HG03097 (cell line): ENCODE results near the gene SLC35A5.

Source experiments
- ATAC-seq: cut with Tn5 transposase; IDR thresholded peaks from one replicate; pipeline ENCODE4 v1.9.1; 2021; ENCODE audit not compliant: unreplicated experiment, low FRiP score

SLC35A5 gene

DNA sequence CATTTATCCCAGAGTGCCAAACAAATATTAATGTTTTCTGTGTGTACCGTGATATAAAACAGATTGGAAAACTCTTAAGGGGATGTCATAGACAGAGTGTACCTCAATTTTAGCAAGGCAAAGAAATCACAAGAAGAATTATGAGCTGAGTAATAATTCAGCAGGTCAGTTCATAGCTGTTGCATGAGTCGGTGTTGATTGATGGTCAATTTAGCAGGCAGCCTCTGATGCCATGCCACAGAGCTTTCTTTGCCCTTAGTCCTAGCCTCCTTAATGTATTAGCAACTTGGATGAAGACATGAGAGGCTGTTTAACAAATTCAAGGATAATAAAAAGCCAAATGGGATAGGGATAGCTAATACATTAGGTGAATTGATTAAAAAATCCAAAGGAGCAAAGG is 6.8 kb downstream of the SLC35A5 start:
- no peak for ATAC-seq

DNA sequence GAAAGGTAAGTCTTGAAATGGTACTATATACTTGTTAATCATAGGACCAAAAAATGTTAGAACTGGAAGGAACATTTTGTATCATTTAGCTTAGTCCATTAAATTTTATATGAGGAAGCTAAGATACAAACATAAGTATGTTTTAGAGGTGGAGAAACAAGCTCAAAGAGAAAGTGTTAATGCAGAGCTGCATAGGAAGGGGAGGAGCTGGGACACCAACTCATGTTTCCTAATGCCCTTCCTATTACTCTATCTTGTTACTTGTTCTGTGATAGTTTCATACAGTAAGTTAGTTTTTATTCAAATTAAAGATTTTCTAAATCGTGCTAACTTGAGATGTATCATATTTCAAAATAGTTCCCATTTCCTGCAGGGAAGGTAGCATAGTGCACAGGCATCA is 7.4 kb downstream of the SLC35A5 start:
- ATAC-seq, result no peak

DNA sequence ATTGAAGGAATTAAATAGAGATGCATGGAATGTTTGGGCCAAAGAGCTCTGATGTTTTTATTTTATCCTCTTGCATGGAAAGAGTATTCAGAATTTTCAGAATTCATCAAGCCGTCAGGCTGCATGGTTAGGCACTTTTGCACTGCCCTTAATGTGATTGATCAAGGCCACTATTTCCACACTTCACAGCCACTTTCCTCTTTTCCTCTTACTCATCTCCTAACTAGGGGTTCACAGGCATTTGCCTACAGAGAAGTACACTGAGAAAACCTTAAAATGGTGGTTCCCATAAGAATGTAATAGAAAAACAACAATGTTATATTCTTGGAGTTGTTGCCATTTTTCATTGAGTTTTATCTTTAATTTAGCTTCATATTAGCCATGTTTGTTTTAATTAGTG is 10.9 kb downstream of the SLC35A5 start:
- no peak for ATAC-seq

DNA sequence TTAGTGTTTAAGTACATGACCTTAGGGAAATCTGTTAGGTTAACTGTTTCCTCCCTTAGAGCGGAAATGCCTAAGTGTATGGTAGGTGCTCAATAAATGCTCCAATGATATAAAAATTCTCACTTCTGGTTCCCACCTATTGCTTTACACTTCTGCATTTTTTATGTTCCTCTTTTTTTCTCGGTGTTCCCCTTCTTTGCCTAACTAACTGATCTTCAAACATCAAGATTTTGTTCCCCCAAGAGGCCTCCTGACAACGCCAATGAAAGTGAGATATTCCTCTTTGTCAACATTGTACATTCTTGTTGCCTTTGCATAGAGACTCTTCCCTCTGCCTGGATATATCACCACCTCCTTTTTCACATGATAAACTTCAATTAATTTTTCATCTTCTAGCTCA is 17.4 kb downstream of the SLC35A5 start:
- ATAC-seq, result no peak

DNA sequence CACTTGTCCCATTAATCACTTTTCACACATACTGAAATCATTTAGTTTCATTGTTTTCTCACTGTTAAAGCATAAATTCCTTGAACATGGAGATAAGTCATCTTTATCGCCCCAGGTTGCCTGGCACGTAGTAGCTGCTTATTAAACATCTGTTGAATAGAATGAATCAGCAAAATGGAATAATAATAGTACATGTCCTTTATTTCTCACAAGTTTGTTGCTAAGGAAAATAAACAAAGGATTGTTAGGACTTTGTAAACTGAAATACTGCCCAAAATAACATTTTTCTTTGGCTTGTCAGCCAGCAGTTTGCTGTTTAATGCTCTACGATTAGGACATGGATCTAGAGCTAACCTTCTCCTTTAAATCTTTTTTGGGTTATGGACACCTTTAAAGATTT is 17.9 kb downstream of the SLC35A5 start:
- no peak for ATAC-seq

DNA sequence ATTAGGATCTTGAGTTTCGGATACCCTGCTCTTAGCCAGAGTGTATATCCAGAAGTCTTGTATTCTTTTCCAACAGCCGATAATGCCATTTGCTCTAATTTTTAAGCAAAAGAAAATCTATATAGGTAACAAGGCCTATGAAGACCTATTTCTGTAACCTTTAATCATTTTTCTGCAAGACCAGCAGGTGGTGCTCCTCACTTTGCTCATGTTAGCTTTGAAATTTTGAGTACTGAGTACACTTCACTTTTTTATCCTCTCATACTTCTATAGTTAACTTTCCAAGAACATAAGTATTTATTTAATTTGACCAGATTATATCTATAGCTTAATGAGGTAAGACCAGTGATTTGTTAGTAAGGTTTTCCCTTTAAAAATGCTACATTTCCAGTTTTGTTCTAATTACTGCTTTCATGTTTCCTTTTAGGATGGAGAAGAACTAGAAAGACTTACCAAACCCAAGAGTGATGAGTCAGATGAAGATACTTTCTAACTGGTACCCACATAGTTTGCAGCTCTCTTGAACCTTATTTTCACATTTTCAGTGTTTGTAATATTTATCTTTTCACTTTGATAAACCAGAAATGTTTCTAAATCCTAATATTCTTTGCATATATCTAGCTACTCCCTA is 20.5 kb downstream of the SLC35A5 start:
- ATAC-seq, result no peak

DNA sequence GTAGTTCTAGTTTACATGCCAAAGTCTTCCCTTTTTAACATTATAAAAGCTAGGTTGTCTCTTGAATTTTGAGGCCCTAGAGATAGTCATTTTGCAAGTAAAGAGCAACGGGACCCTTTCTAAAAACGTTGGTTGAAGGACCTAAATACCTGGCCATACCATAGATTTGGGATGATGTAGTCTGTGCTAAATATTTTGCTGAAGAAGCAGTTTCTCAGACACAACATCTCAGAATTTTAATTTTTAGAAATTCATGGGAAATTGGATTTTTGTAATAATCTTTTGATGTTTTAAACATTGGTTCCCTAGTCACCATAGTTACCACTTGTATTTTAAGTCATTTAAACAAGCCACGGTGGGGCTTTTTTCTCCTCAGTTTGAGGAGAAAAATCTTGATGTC is 21.3 kb downstream of the SLC35A5 start:
- ATAC-seq, result no peak

DNA sequence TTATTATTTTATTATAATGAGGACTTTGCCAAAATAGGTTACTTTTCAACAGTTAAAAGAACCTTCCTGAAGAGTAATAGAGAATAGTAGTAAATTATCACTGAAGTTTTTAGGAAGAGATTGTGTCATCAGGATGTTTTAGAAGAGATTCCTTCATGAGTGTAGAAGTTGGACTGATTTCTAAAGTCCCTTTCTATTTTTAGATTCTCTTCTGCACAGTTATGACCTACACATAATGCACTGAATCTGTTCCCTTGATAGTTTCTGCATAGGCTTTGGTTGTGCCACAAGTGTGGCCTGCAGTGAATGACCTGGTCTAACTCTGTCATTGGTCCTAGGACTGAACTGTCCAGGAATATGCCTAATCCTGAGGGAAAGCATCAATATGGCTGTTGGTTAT is 23.9 kb downstream of the SLC35A5 start:
- ATAC-seq, result no peak

DNA sequence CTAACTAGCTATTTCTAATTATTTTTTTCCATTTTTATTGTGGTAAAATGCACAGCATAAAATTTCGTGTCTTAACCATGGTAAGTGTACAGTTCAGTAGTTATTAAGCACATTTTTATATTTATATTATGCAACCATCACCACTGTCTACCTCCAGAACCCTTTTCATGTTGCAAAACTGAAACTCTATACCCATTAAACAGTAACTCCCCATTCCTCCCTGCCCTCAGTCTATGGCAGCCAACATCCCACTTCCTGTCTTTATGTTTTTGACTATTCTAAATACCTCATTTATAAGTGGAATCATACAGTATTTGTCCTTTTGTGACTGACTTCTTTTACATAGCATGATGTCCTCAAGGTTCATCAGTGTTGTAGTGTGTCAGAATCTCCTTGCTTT is 25.5 kb downstream of the SLC35A5 start:
- ATAC-seq, result no peak

DNA sequence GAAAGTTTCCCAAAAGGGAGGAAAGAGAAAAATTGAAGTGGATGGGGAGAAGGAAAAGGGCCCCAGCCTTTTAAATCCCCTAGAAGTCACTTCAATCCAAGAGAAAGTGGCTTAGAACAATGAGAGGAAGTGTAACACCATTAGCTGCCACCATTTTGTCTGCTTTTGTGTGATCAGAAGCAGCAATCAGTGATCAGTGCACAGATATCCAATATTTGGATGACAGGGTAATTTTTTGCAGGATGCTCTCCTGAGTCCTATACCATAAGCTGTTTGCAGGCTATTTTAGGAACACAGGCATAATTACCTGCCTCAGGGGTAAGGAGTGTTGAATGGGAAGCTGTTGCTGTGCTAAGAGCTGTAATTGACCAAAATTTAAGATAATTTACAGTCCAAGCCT is 31.4 kb downstream of the SLC35A5 start:
- ATAC-seq, result no peak

DNA sequence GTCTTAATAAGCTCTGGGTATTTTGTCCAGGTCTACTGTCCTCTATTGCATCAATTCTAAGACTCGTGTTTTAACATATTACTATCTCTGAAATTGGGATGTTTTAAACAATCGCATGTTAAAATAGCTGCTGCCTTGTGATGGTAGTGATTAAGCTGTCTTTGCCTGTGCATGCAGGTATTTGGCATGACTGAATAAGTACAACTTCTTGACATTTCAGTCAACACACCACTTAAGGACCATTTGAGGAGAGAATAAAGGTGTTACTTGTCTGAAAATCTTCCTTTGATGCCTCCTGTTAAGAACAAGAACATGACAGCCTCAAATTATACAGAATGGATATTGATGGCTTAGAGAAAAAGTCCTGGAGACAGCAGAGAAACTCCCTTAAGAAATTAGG is 33.0 kb downstream of the SLC35A5 start:
- no peak for ATAC-seq

DNA sequence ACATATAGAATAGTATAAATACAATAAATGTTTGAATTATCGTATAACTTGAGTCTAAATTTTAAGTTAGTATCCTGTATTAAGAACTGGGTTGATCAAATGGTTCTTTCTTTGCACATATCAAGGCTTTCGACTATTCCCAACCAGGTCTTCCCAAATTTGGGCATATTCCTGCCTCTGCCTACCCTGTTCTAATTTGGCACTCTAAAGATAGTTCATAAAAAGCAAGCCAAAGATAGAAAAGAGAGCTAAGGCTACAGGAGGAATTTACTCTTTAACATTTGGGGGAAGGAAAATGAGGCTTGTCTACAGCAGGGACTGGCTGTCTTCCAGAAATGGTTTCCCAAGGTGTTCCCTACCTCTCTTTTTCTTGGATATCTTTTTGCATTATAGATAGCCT is 36.1 kb downstream of the SLC35A5 start:
- no peak for ATAC-seq

DNA sequence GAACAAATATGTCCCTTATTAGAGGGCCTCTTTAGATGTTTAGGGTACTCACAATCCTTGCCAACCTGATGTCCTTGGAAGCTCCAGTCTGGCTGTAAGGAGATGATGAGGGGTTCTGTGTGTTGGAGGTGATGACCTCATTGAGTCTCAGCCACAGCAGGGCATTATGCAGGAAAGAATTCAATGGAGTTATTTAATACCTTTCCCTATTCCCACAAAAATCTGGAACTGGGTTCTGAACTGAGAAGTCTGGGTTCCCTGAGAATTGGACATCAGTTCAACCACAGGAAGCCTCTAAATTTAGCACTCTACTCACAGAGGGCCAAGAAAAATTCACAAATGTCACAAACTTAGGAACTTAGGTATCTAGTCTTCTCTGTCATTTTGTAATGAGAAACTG is 36.9 kb downstream of the SLC35A5 start:
- no peak for ATAC-seq

DNA sequence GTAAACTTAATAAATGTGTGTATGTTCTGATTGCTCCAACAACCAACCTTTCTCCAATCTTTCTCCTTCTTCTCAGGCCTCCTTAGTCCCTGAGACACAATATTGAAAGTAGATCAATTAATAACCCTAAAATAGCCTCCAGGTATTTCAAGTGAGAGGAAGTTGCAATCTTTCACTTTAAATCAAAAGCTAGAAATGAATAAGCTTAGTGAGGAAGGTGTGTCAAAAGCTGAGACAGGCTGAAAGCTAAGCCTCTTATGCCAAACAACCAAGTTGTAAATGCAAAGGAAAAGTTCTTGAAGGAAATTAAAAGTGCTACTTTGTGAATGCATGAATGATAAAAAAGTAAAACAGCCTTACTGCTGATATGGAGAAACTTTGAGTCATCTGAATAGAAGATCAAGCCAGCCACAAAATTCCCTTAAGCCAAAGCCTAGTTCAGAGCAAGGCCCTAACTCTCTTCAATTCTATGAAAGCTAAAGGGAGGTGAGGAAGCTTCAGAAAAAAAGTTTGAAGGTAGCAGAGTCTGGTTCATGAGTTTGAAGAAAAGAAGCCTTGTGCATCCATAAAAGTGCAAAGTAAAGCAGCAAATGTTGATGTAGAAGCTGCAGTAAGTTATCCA is 40.5 kb downstream of the SLC35A5 start:
- ATAC-seq, result no peak

DNA sequence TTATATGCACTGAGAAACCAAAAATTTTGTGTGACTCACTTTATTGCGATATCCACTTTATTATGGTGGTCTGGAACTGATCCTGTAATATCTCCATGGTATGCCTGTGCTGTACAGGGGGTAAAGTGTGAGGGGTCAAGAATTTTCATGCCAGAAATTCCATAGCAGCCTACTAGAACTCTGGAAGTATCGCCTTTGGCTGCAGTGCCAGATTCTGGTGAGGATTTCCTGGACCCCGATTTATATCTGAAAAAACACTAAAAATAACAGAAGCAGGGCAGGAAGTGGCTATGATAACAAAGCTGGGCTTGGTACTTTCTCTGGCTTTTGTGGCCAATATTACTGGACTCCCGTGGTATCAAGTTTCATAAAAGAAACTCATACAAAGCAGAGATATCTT is 42.7 kb downstream of the SLC35A5 start:
- ATAC-seq, result no peak

DNA sequence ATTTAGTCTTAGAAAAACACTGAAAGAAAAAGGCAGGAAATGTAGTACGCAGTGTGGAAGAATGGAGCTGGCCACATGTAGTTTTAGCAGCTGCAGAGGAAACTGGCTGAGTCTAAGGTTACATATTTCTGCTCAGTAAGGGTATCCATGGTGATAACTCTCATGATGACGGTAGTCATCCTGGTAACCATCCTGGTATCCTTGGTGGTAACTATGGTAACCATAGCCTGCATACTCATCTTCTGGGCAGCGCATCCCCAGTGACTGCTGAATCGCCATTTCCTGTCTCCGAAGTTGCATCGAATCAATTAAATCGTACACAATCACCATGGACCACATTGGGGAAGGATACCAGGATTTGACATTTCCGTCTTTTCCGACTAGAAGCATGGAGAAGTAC is 43.4 kb downstream of the SLC35A5 start:
- ATAC-seq, result no peak

DNA sequence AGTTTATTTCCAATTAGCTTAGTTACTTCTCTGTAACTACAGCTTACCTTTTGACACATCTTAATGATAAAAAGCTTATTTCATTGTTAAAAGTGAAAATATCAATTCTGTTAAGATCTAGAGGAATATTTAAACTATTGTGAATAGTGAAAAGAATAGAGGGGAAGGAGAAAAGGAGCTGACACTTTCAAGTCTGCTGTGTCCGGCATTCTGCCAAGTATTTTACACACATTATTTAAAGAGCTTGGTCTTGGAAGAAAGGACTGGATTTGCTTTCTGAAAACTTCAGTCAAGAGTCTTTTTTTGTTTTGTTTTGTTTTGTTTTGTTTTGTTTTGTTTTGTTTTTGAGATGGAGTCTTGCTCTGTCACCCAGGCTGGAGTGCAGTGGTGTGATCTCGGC is 44.3 kb downstream of the SLC35A5 start:
- no peak for ATAC-seq

DNA sequence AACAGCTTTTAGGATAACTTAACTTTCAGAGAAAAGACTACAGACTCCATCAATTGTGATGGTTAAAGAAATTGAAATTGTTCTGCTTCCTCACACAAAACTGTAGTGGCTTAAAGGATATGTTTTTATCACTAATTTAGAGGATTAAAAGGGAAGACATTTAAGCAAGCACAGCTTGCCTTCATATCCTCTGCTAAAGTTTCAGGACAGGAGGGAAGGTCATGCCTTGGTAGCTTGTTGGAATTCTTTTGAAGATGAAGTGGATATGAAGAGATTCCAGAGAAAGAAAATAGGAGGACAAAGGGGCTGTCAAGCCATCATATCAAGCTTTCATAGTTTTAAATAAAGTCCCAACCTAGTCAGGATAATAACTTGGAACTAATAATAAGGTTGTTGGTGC is 46.0 kb downstream of the SLC35A5 start:
- no peak for ATAC-seq

DNA sequence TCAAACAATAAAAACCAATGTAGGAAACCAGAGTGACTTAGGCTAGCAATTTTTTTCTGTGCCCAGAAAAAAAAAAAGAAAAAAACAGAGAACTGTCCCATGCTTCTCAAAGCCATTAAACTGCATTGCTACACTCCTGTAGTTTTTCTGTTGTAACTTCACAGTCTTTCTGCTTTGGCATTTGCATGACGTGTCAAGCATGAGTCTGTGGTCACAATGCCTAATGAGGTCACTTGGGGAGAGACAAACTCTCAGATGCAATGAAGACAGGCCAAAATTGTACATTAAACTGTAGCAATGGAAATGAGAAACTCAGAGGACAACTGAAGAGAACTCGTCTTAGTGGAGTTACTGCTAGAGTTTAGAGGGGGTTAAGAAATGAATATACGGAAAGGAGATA is 48.3 kb downstream of the SLC35A5 start:
- ATAC-seq, result no peak

DNA sequence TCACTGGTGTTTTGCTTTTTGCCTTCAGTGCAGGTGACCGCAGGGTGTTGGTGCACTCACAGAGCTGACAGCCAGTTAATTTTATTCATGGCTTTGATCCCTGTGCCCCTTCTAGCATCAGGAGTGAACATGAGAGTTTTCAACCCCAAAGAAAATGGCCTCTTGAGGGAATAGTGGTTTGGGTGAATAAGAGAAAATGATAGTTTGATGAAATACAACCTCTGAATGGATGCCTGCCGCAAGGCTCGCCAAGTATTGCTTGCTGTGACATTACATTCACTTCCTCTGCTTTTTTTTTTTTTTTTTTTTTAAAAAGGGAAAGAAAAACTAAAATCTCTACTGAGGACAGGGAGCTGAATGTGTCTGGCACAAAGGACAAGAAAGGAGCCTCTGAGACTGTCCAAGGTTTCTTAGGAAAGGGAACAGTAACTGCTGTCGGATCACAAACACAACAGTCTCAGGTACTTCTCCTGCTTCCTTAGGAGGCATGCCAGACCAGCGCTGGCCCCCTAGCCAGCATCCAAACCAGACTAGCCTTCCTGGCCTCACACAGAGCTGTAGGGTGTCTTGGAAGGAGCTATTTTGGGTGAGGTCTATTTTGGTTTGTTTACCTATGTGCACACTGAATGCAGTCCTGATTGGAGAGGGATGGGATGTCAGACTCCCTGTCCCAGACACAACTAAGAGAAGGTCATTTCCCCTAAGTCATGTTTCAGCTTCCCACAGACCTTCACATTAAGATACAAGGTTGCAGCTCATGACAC is 50.1 kb downstream of the SLC35A5 start:
- ATAC-seq, result no peak

DNA sequence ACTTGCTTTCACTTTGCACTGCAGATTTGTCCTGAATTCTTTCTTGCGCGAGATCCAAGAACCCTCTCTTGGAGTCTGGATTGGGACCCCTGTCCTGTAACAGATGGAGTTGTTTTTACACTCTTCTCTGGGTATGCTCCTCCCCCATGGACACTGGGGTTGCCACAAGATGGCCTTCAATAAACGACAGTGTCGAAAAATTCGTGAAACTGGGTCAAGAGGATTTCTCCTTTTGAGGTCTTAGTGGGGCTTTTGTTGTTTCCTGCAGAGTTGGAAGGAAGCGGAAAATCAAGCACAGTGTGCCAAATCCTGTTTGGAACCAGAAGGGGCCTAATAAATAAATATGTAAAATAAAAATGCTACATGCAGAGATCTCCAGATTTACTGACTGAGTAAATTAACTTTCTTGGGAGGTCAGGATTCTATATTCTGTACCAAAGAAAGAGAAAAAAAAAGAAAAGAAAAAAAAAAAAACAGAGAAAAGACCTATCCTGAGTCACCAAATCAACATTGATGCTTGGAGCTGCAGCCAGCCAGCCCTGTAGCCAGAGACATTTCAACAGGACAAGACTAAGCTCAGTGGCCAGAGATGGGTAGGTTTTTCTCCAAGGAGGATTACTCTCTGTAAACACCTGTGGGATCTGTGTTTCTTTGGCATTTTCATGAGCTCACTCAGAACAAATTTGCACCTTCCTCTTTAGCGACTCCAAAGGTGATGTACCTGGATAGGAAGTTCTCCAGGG is 54.3 kb downstream of the SLC35A5 start:
- no peak for ATAC-seq
